Stimulated activated naive CD8-positive, alpha-beta T cell treated with anti-CD3 and anti-CD28 coated beads, Interleukin-15, Interleukin-2, amounts not matched to agents 100 U/mL and 50 U/mL, for 24 hours (primary cell): Measurements from ENCODE around the gene EPHB3.

ENCODE experiments used
- ATAC-seq: fragments of 150-1000 bp; cut with Tn5 transposase; one replicate; pipeline ENCODE4 v1.10.0; 2021
- DNase-seq: peaks from one replicate; pipeline ENCODE4 v3.0.0; 2021

Gene EPHB3

GRCh38 chr3:184626923-184627322, 65.3 kb downstream of the EPHB3 start:
- ATAC-seq (no peak), DNase-seq (no peak)

DNA sequence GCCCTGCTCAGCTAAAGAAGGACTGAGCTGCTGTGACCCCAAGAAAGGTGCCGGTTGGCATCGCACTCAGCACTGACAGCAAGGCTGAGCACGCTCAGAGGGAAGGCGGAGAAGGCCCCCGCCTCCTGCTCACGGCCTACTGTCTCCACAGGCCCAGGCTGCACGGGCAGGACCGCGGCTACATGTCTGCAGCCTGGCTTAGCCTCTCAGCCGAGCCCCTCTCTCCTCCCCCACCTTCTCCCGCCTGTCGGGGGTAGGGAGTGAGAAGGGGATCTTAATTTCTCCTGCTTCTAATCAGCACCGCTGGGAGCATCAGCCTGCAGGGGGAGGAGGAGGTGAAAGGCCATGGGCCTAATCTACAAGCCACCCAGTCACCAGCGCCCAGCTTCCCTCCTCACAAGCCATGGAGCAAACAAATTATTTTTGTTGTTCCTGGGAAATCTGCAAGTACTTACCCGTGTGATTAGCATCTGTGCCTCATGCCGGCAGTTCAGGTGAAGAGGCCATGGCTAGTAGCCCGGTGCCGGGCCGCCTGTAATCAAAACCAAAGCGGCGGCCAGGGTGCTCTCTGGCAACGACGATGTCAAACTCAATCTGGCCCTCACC, 68.1 kb downstream of the EPHB3 start:
- ATAC-seq, result no peak
- DNase-seq, result no peak

DNA sequence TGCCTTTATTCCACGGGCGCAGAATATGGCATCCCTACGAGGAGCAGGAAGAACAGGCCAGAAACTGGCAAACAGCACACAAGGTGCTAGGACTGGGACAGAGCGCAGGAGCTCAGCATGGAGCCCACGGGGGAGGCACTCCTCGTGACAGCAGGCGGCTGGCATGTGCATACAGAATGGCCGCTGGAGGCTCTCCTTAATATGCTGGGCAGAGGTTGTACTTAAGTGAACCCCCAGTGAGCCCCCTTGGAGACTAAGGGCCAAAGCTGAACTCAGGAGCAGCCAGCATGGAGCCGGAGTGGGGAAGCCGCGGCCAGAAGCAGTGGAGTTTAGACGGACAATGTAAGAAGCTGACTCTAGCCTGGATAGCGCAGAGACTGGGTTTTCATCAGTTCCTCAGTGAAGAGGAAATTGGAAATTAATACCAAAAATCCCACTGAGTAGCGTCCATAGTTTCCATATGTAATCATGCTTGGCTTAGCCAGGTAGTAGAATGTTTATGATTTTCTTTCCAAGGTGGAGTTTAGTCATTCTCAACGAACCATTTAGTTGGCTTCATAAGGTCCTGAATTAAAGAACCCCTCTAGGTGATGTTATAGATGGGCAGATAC, 69.4 kb downstream of the EPHB3 start:
- DNase-seq, result no peak
- ATAC-seq, result no peak

DNA sequence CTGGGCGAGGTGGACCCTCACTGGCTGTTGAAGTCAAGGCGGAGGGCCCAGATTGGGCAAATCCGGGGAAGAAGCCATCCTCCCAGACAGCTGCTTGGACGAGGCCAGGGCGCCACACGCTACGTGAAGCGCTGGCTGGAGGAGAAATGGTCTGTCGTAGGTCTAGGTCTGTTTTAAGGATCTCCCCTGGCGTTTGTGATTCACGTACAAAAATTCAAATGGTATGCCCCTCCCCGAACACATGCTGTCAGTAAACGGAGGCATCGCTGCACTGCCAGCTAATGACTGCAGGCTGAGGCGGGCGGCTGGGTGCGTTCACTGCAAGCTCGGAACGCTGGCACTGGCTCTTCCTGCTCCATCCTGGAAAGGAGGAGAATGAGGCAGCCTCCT, 69.9 kb downstream of the EPHB3 start:
- ATAC-seq, result no peak
- DNase-seq, result no peak
